GM12892 (cell line): ENCODE data around the gene KLHDC1.
"Not testable (repeated sequence)": the region's sequence is repeated elsewhere in the genome, so short reads cannot be mapped to it uniquely, and the experiment has no call there.

ENCODE experiments used
- POLR2A ChIP-seq: IDR thresholded peaks from 2 replicates; pipeline ENCODE4 v1.6.1; 2011; ENCODE audit warnings: low read depth, low read length, control low read depth
- TAF1 ChIP-seq: IDR thresholded peaks from 2 replicates; pipeline ENCODE4 v1.6.1; 2011; ENCODE audit warnings: low read depth, mild to moderate bottlenecking, control low read depth, low read length, borderline replicate concordance

DNA sequence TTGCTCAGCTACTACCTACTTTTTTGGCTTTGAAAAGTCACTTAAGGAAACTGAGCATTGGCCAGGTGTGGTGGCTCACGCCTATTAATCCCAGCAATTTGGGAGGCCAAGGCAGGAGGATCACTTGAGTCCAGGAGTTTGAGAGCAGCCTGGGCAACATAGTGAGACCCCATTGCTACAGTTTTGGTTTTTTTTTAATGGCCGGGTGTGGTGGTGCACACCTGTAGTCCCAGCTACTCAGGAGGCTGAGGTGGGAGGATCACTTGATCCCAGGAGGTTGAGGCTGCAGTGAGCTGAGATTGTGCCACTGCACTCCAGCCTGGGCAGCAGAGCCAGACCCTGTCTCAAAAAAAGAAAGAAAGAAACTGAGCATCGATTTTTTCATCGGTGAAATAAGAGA is 42.7 kb downstream of the KLHDC1 start:
- not testable (repeated sequence) for TF ChIP-seq POLR2A, TAF1
